ENCODE measurements around the gene SERPINA5. TPM values are rescaled to one million over a fixed set of nuclear protein-coding genes. Genes with fewer than 3 reads are reported as not detected.

Gene SERPINA5
- total RNA-seq, 1 donor from 2014 or later = 4.4 TPM

GRCh38 chr14:94550041-94550440 is 31.2 kb upstream of the SERPINA5 start:
- DNase-seq (ENCODE audit: low spot score) = no peak

DNA sequence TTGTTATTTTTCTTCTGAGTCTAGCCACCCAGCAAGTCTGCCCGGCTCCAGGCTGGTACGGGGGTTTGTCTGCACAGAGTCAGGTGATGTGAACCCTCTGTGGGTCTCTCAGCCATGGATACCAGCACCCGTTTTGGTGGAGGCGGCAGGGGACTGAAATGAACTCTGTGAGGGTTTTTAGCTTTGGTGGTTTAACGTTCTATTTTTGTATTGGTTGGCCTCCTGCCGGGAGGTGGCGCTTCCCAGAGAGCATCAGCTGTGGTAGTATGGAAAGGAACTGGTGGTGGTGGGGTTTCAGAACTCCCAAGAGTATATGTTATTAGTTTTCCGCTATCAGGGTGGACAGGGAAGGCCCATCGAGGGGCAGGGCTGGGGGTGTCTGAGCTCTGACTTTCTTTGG is 25.2 kb upstream of the SERPINA5 start:
- no peak for DNase-seq (ENCODE audit: low spot score)

DNA sequence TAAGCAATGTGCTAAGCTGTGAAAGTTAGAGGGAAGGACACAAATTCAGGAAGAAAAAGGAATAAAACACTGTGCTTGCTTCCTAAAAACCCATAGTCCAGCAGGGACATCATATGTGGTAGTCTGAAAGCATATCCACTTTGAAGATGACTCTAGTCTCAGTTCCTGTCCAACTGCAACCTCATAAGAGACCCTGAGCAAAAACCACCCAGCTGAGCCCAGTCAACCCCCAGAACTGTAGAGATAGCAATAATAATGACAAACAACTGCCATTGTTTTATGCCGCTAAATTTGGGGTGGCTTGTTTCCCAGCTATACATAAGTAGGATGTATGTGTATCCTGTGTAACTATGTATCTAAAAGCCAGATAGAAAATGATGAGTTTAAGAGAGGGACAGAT is 23.9 kb upstream of the SERPINA5 start:
- DNase-seq (ENCODE audit: low spot score) = no peak

DNA sequence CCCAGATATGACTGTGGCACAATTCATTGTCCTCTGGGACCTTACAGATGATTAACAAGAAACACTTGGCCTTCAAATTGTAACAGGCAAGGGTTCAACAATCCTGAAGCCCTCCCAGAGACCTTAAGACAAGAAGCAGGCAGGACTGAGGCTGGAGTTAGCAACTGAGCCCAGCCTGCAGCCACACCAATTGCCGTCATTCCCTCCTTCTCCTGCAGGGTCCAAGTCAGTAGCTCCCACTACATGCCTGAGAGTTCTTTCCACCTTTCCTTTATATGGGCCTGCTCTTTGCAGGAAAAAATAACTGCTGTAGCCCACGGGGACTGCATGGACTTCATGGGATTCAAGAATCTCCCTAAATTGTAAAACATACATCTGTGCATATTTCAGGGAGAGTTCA is 22.4 kb upstream of the SERPINA5 start:
- no peak for DNase-seq (ENCODE audit: low spot score)

DNA sequence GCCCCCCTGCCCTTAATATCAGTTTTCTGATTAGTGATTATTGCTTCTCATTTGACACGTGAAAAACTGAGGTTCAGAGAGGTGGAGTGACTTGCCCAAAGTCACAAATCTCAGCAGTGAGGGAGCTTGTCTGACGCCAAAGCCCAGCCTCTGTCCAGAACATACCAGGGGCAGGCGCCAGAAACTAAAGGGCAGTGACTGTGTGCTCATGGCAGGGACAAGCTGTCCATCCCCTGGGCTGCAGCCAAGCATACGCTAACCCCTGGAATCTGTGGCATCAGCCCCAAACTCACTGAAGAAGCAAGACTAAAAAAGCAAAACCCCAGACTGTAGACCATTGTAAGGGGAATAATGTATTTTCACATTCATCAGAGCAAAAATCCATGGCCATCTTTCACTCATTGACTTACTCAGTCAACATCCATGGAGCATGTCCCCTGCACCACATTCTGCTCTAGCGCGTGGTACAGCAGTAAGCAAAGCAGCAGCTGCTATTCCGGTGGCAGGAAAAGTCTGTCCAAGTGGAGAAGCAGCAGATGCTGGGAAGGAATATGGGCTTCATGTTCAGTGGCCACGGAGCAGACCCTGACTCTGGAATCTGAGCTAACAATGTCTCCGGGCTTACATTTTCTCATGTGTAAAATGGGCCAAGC is 21.5 kb upstream of the SERPINA5 start:
- no peak for DNase-seq (ENCODE audit: low spot score)

DNA sequence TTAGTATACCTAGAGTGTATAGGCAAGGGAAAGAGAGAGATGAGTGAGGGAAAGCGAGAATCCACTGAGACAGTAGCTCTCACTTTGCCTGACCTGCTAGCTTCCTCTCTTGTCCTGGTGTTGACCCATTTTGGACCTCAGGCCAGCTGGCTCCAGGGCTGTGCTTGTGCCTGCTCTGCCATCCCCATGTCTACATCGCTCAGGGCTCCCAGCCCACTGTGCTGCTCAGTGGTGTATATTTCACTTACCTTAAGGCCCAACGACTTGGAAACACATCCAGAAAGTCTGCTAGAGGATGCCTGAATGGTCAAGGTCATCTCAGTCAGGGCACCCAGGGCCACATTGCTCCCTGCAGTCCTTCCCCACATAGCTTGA is 20.9 kb upstream of the SERPINA5 start:
- DNase-seq (ENCODE audit: low spot score) = no peak

DNA sequence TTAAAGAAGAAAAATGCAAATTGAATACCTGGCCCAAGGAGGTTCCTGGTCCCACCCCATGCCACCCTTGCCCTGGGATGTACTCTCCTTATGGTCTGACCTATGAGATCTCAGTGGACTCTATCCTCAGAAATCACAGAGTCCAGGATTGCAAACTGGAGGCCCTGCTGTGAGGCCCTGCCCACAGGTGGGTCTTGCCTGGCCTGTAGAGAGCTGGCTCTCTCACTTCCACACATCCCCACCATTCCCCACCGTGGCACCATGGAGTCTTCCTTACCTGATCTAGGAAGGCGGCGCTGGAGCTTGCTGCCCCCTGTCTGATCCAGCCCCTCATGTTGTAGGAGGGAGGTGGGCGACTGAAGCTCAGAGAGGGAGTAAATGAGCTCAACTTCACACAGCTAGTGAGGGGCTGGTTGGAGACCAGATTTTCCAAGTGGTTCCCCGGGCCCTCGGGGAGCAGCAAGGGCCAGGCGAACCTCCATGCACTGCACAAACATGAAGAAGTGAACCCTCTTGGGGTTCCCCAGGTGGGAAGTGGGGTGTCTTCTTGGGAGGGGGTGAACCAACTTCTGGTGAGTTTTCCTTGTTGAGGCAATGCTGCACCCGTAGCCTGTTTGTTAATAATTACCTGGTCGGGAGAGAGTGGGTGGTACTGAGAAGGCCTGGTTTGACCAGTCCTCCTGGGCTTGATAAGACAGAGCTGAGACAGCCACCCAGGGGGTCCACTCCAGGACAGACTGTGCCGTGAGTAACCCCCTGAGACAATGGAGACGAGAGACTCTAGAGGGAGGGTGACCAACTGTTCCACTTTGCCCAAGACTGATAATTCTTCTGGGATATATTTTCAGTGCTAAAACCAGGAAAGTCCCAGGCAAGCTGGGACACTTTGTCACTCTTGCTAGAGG is 20.2 kb upstream of the SERPINA5 start, which contains the start of gene SERPINA4:
SERPINA4 (plus strand) TSS at position 692 of the 905 bp plus-strand sequence. CDS start 2,041 bp downstream, outside the sequence.
- DNase-seq (ENCODE audit: low spot score) = no peak

DNA sequence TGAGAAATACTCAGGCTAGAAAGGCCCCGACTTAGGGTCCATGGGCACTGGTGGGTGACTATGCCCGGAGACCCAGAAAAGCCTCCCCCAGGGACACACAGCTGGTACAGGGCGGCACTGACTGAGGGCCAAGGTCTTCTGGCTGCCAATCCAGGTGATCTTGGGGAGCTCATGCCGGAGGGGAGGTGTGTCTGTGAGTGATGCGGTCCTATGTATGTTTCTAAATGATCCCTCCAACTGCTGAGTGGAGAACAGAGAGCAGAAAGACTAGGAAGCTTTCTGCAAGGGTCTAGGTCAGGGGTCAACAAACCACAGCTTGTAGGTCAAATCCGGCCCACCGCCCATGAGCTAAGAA is 19.6 kb upstream of the SERPINA5 start:
- DNase-seq (ENCODE audit: low spot score) = no peak

- DNase-seq (ENCODE audit: low spot score) = no peak
These were observed 19.2 kb upstream of the SERPINA5 start for GRCh38 chr14:94562022-94562421.

- DNase-seq (ENCODE audit: low spot score) = no peak
These were observed 18.0 kb upstream of the SERPINA5 start for GRCh38 chr14:94562941-94563883.

DNA sequence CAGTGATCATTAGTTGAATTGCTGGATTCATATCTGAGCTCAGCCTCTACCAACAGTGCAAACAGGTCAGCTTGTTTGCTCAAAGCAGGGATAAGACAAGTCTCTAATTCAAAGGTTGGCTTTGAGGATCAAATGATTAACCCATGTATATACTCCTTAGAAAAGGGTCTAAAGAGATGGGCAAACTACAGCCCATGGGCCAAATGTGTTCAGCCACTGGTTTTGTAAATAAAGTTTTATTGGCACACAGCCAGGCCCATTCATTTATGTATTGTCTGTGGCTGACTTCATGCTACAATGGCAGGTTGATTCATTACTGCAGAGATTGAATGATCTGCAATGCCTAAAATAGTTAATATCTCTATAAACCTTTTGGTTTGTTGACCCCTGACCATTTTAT is 16.8 kb upstream of the SERPINA5 start:
- no peak for DNase-seq (ENCODE audit: low spot score)

GRCh38 chr14:94568186-94568585 is 13.0 kb upstream of the SERPINA5 start:
- DNase-seq (ENCODE audit: low spot score) = no peak

DNA sequence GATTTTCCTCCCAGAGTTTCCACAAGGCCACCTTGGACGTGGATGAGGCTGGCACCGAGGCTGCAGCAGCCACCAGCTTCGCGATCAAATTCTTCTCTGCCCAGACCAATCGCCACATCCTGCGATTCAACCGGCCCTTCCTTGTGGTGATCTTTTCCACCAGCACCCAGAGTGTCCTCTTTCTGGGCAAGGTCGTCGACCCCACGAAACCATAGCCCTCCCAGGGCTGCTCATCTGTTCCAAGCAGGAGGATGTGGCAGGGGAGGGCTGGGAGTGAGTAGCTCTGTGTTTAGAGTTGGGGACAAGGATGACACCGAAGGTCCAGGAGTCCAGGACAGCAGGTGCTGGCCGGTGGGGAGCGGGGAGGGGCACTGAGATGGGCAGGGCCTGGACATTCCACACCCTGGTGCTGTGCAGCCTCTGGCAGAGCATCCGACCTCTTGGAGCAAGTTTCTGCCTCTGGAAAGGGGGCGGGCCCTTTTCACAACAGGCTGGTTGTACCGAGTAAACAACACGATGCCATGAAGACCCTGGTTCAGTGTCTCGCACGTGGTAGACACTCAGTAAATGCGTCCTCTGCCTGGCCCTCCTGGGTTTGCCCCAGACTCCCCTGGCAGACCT is 11.7 kb upstream of the SERPINA5 start:
- DNase-seq (ENCODE audit: low spot score) = no peak

- no peak for DNase-seq (ENCODE audit: low spot score)
These were observed 11.2 kb upstream of the SERPINA5 start for GRCh38 chr14:94570002-94570400.

- no peak for DNase-seq (ENCODE audit: low spot score)
These were observed 10.8 kb upstream of the SERPINA5 start for GRCh38 chr14:94570440-94570839.

GRCh38 chr14:94571395-94571794 is 9.8 kb upstream of the SERPINA5 start:
- no peak for DNase-seq (ENCODE audit: low spot score)

GRCh38 chr14:94571950-94572349 is 9.3 kb upstream of the SERPINA5 start:
- no peak for DNase-seq (ENCODE audit: low spot score)

DNA sequence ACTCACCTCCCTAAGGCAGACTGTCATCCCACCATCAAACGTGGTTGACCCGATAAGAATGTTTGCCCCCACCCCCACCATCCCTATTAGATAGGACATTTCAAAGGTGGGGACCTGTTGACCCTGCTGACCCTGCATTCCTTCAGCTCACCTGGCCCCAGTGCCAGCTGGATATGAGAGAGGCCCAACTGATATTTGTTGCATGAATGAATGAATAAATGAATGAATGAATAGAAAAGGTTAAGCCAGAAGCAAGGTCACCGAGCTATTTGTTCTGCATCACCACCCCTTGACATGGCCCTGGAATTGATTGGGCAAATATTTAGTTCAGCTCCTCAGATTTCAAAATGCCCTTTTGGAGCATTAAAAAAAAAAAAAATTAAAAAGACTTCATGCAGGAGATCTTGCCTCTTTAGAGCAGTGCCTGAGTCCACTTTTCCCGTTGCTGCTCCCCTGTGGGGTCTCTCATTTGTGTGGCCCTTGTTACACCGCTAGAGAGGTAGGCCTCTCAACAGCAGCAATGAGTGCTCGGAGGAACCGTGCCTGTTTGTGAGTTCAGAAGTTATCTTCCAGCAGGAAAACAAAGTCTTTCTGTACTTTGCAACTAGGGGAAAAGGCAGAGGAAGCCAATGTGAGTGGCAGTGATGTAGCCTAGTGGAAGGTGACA is 8.5 kb upstream of the SERPINA5 start:
- no peak for DNase-seq (ENCODE audit: low spot score)

DNA sequence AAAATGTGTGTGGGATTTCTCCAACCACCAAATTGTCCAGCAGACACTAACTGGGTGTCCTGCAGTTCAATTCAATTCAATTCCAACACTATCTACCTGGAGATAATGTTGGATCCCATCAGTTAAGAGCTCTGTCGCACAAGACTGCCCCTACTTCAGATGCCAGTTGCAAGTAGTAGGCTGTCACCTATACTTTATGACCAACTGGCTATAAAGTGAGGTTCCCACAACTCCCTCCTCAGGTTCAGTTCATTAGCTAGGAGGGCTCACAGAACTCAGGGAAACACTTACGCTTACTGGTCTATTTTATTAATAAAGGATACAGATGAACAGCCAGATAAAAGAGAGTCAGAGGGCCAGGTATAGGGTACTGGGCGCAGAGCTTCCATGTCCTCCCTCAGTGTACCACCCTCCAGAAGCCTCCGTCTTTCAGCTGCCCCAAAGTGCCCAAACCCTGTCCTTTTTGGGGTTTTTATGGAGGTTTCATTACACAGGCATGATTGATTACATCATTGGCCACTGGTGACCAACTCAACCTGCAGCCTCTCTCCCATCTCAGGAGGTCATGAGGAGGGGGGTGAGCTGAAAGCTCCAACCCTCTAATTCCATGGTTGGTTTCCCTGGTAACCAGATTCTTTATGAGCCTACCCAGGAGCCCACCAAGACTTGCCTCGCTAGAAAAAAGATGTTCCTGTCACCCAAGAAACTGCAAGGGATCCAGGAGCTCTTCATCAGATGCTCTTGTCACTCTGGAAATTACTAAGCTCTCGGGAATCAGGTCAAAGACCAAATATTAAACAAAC is 7.5 kb upstream of the SERPINA5 start:
- no peak for DNase-seq (ENCODE audit: low spot score)

- no peak for DNase-seq (ENCODE audit: low spot score)
These were observed 6.9 kb upstream of the SERPINA5 start for GRCh38 chr14:94574336-94574735.

Measured in ureter (tissue), 1 donor.